D721Med (cell line): ENCODE results near the gene DNER.

Experiments
- DNase-seq: peaks from one replicate; pipeline ENCODE4 v3.0.0; 2011; ENCODE audit warnings: low spot score; ENCODE audit not compliant: insufficient read length
- FAIRE-seq: peaks from 2 replicates; lab custom pipeline; 2011; peaks lifted over from hg19 to GRCh38; lab: Jason Lieb, UNC
- TF ChIP-seq, protein P1 (sequence below): IDR thresholded peaks from 2 replicates; pipeline ENCODE4 v1.5.1; 2012; ENCODE audit warnings: mild to moderate bottlenecking, control low read depth; ENCODE audit not compliant: insufficient read depth; ENCODE audit errors: missing control alignments

Gene DNER

DNA sequence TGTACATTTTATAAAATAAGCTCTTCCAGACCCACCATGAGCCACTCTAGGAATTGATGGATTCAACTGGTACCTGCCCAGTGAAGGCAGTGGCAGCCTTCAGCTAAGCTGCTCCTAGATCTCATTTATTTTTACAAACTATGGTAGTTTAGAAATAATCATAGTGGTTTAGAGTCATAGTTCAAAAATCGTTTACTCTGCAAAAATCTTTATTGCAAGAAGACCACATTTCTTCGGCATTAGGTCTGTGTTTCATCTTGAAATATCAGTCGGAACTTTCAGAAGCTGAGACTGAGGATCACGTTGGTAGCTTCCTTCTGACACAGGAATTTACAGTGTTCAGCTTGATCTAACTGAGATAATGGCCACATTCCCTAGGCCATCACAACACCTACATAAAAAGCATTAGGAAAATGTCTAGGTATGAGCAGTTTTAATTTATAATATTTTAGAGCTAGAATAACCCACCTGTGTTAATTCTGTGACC, 237.0 kb downstream of the DNER start:
- TF ChIP-seq, protein P1, sequence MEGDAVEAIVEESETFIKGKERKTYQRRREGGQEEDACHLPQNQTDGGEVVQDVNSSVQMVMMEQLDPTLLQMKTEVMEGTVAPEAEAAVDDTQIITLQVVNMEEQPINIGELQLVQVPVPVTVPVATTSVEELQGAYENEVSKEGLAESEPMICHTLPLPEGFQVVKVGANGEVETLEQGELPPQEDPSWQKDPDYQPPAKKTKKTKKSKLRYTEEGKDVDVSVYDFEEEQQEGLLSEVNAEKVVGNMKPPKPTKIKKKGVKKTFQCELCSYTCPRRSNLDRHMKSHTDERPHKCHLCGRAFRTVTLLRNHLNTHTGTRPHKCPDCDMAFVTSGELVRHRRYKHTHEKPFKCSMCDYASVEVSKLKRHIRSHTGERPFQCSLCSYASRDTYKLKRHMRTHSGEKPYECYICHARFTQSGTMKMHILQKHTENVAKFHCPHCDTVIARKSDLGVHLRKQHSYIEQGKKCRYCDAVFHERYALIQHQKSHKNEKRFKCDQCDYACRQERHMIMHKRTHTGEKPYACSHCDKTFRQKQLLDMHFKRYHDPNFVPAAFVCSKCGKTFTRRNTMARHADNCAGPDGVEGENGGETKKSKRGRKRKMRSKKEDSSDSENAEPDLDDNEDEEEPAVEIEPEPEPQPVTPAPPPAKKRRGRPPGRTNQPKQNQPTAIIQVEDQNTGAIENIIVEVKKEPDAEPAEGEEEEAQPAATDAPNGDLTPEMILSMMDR, result no peak
- no peak for FAIRE-seq

DNA sequence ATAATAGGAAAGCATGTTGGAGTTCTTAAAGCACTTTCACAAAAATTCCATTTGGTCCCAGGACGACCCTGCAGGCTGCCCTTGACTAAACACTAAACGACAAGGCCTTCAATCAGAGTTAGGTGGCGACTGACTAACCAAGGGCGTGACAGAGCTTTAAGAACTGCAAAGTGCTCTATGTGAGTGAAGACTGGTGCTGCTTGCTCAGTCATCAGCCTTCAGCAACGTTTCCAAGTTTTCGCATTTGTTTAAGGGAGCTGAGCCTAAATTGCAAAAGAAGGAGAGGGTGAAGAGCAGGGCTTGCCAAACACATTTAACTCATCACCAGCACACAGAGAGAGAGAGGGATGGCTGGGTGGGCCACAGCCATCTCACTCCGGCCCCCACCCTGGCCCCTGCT, 238.6 kb downstream of the DNER start:
- TF ChIP-seq, protein P1, result no peak
- DNase-seq (no peak), FAIRE-seq (no peak)

More for the DNA sequence above, 237.0 kb downstream of the DNER start:
- no peak for DNase-seq

DNA sequence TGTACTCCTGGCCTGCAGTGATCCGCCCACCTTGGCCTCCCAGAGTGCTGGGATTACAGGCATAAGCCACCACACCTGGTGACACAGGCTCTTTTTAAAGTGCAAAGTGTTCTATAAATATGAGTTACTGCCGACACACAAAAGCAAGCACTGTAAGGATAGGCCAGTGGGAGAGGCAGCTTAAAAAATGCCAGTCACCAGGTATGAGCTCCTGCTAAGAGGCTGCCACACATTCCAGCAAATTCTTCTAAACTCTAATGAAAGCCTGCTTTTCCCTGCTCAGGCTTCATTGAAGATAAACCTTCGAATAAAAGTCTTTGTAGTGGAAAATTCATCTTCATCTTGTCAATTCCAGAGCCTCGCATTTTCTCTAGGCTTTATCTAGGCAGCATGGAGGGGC, 240.2 kb downstream of the DNER start:
- DNase-seq (no peak), FAIRE-seq (no peak)

DNA sequence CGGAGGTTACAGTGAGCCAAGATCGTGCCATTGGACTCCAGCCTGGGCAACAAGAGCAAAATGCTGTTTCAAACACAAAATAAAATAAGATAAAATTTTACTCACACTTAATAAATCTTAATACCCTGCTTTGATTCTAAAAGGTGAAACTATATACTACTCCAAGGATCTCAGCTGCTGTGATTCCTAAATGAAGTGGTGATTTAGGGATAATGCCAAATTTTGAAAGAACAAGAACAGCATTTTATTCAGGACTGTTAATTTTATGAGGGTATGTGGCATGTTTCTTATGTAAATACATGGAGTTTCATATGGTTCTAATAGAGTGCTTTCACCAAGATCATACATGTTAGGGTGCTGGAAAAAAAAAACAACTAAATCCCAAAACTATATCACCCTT, 243.6 kb downstream of the DNER start:
- DNase-seq, result no peak
- TF ChIP-seq, protein P1, result no peak
- no peak for FAIRE-seq

More for the DNA sequence above, 240.2 kb downstream of the DNER start:
- TF ChIP-seq, protein P1, result no peak

DNA sequence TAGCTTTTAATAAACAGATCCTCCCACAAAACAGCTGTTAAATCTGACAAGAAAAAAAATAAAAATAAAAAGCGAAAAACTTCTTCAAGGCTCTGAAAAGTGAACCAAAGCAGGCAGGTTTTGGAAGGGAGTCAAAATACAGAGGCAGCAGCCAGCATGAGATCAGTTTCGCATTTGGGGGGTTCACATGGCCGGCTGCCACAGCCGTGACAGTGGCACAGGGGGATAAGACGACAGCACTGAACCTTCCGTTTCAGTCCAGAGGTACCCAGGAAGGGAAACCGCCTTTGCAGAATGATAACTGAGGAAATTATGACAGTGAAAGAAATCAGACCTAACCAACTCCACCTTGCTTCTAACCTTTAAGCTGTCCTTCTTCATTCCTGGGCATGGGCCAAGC, 246.6 kb downstream of the DNER start:
- TF ChIP-seq, protein P1, result no peak
- FAIRE-seq (no peak), DNase-seq (no peak)

- FAIRE-seq (no peak), DNase-seq (no peak)
- TF ChIP-seq, protein P1, result no peak
Observed at GRCh38 chr2:229463841-229464346, 250.5 kb downstream of the DNER start.

GRCh38 chr2:229462112-229462511, 252.2 kb downstream of the DNER start:
- TF ChIP-seq, protein P1, result no peak
- FAIRE-seq, result no peak

More at GRCh38 chr2:229462112-229462511, 252.2 kb downstream of the DNER start:
- no peak for DNase-seq
